Activated naive CD4-positive, alpha-beta T cell (primary cell): Measurements from ENCODE around the gene SEMA6D.

ENCODE experiments used
- DNase-seq, 4 experiments: peaks; one replicate each; lab custom pipeline; 2025; lab: John Stamatoyannopoulos, UW

Gene SEMA6D

DNA sequence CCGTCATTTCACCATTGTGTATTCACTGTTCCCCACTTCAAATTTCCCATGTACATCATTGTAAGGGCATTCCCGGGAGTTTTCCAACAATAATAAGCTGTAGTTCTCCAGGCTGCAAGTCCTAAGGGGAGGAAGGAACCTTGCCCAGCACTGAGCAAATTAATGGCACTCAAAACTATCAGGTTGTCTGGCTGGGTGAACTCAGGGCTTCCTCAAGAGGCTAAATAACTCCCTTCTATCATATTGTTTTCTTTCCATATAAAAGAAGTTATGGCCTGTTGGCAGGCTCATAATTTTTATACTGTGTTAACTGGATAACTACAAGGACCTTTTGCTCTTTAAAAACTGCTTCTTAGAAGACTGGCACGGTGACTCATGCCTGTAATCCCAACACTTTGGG lies 71.4 kb downstream of the SEMA6D start:
- DNase-seq, result no peak

- no peak for DNase-seq
These were observed 73.9 kb downstream of the SEMA6D start for GRCh38 chr15:47791161-47791560.

DNA sequence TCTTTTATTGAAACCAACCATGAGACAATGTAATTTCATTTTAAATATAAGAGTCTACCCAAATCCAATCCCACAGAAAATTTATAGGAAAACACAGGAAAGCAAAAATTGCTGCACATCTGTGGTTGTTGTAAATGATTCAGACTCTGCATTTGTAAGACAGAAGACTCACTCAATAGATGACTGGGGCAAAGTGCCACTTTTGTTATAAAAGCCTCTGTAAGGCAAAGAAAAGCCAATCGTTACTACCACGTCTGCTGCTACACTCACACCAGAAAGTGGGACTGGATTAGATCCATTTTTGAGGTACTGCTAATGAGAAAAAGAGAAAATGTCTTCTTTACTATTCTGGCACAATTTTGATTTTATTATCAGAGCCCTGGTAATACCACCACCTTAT lies 74.9 kb downstream of the SEMA6D start:
- no peak for DNase-seq

DNA sequence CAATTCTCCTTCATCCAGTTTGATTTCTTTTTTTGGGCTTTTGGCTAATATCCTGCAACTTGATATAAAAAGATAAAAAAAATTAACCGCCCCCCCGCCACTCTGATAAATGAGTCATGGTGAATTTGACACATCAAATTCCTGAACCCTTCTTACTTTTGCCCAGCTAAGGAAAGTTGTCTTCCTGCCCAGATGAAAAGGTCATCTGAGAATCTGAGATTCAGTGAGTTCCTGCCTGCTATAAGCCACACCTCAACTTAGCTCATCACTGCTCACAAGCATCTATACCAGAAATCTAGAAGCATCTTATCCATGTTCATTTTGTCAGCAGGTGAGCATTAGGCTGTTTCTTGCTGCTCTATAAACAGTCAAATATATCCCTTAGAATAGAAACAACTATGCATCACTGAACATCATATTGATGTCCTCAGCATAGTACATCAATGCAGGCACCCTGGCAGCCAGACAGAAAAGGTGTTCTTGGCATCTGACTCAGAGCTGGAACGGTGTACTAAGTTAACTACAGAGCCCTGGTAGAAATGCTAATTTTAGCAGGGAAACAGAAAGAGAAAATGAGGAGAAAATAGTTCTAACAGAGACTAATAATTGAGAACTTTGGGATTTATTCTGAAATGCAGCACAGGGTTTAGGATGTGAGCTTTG lies 77.1 kb downstream of the SEMA6D start:
- DNase-seq, result no peak

- DNase-seq, result no peak
These were observed 78.6 kb downstream of the SEMA6D start for GRCh38 chr15:47795864-47796263.

DNA sequence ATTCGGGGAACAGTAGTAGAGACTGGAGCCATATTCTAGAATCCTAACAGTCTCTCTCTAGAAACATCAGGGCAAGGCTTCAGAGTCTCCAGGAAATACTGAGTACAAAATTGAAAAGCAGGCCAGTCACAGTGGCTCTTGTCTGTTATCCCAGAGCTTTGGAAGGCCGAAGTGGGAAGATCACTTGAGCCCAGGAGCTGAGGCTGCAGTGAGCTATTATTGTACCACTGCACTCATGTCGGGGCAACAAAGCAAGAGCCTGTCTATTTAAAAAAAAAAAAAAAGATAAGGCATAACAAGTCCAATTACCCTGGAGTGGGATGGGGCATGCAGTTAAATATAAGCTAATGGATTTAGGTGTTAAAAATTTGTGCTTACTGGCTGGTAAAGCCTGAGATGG lies 79.0 kb downstream of the SEMA6D start:
- DNase-seq, result no peak

DNA sequence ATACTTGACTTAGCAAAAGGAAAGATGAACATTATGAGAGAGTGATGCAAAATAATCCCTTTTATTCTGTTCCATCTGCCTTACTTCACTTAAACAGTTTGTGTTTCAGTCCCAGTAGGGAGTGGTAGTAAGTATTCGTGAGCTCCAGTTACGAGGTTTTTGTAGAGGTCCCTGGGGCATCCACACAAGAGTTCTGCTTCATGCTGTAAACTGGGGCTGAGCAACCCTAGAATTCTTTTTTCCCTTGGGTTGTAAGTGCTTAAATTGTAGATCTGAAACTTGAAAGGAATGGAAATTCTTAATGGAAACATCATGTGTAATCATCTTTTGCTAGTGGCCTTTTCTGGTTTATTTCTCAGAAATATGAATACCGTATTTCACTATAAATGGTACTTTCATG lies 79.5 kb downstream of the SEMA6D start:
- DNase-seq, result no peak

DNA sequence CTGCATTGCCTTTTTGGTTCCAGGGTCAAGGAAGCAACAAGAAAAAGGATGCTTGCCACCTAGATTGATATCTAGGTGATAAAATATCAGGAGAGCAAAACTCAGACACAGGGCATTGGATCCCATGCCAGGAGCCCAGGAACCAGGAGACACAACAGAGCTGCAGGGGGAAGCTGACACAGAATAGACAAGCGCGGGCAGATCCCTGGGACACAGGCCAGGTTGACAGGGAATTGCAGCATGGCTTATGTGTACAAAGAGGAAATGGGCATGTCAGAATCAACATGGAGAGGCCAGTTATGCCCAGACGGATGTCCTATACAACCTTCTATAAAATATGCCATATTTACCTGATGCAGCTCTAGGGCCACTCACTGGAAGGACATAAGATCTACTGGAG lies 84.2 kb downstream of the SEMA6D start:
- no peak for DNase-seq

GRCh38 chr15:47802216-47802615 lies 84.9 kb downstream of the SEMA6D start:
- no peak for DNase-seq

DNA sequence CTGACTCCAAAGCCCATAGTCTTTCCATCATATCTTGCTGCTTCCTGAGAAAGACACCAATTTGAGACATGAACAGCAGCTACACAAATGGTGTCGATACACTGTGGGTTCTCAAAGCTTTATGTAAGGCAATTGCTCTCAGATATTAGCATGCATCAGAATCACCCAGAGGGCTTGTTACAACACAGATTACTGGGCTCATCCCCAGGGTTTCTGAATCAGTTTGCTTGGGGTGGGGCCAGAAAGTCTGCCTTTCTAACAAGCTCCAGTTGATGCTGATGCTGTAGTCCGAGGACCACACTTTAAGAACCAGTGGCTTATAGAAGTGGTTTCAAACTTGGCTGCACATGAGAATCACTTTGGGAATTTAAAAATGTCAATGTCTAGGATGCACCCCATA lies 86.5 kb downstream of the SEMA6D start:
- DNase-seq, result no peak

DNA sequence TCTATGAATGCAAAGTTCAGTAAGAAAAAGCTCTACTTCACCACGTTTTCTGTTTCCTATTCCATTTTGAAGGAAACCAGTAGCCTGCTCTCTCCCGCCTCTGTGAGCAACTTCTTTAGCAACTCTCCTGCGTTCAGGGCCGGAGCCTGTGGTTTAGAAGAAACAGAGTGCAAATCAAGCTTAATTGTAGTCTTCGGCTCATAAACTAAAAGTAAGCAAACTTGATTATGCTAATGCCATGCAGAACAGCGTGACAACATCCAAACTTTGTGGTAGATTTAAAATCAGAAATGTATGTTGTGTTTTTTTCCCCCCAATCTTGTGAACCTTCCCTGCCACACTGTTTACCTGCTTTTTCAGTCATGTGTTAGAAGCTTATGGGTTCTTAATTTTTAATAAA lies 87.4 kb downstream of the SEMA6D start:
- DNase-seq, result no peak

- DNase-seq, result no peak
These were observed 88.7 kb downstream of the SEMA6D start for GRCh38 chr15:47806008-47806407.

- no peak for DNase-seq
These were observed 93.9 kb downstream of the SEMA6D start for GRCh38 chr15:47811172-47811571.

- DNase-seq, result no peak
These were observed 95.2 kb downstream of the SEMA6D start for GRCh38 chr15:47812470-47812999.

DNA sequence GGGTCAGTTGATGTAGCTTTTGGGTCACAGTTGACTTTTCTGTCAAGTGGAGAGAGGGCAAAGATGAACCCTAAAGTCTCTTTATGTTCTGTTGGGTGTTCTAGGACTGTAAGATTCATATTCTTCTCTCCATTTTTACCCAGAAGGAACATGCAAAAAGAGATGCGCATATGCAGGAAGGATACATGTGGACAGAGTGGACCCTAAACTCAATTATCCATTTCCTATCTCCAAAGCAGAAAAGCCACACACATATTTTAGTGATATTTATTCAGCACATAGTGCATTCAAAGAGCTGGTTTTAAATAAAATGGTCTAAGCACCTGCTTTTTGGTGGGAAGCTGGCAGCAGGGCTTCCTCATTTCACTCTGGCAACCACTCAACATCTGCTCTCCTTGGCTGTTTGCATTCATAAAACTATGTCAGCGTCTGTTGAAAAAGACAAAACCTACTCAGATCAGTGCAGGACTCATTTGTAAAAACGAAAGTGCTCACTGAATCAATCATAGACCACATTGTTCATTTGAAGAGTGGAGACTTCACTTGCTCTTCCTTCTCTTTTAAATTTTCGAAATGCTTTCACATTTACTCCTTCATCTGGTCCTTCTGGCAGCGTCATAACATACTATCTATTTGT lies 96.6 kb downstream of the SEMA6D start:
- no peak for DNase-seq

GRCh38 chr15:47814620-47815019 lies 97.3 kb downstream of the SEMA6D start:
- DNase-seq, result no peak

- no peak for DNase-seq
These were observed 100.8 kb downstream of the SEMA6D start for GRCh38 chr15:47817969-47818548.

DNA sequence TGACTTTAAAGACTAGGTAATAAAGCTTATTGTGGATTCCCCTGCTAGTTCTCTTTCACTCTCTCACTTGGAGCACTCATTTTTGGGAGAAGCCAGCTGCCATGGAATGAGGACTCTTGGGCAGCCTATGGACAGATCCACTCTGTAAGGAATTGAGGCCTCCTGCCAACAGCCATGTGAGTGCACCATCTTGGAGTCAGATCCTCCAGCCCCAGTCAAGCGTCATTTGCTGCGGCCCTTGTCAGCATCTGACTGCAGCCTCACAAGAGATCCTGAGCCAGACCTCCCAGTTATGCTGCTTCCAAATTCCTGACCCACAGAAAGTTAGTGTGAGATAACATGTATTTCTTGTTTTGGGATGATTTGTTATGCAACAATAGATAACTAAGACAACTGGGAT lies 101.9 kb downstream of the SEMA6D start:
- no peak for DNase-seq

DNA sequence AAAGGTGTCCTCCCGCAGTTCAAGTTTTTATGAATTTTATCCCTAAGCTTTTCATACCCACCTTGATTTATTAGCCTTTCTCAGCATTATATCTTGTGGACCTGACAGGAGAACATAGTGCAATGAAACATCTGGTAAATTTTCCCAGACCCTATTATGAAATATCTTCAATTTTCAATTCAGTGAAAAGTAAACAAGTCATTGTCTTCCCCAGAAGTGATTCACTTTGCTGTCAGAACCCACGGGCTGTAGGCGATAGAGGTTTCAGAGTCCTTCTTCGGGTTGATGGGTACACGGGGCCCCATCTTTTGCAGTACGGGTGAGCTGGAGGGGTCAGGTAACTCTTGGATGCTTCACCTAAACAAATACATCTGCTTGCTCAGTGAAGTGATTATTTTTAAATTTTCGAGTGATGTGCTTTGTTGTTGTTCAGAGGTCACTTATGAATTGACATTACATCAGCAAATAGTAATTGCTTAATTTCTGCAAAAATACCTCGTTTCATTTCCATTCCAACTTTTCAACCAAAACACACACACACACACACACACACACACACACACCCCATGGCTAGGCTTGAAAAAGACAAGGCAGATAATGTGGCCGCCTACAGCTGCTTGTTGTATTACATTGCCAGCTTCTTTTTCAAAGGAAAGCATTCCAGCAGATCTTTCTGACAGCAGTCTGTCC lies 102.9 kb downstream of the SEMA6D start:
- no peak for DNase-seq

- no peak for DNase-seq
These were observed 103.5 kb downstream of the SEMA6D start for GRCh38 chr15:47820747-47821319.

DNA sequence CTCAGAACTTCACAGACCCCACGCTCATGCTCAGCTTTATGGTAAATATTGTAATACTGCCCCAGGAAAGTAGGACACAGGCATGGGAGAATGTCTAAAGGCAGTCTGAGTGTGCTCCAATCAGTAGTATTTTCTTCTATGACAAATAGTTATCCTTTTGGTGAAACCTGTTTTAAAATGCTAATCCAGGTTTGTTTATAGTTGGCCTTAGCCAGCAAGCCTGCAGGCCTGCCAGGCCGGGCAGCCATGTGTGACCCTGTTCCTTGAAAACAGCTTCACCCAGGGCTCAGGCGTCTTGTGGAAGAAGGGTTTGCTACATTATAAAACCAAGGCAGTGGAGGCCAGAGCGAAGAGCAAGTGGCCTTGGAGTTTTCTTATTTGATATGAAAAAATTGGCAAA lies 104.7 kb downstream of the SEMA6D start:
- DNase-seq, result no peak
